22Rv1 (cell line): Measurements from ENCODE around the gene CROT.

ENCODE experiments used
- CTCF ChIP-seq: fragments of 450-650 bp; IDR thresholded peaks from 2 replicates; pipeline ENCODE4 v1.5.1; 2017; ENCODE audit warnings: mild to moderate bottlenecking
- ZFX ChIP-seq: fragments of 450-650 bp; IDR thresholded peaks from 2 replicates; pipeline ENCODE4 v1.6.1; 2017; ENCODE audit warnings: antibody characterized with exemption, borderline replicate concordance

- TF ChIP-seq CTCF (no peak), ZFX (no peak)
These were observed 59.2 kb downstream of the CROT start for GRCh38 chr7:87404674-87405073.
